Esophagus muscularis mucosa (tissue), 4 donors: ENCODE measurements around the gene DNASE2B. TPM values are rescaled to one million over a fixed set of nuclear protein-coding genes. Genes with fewer than 3 reads are reported as not detected.

Source experiments
- DNase-seq: peaks from one replicate; pipeline ENCODE4 v3.0.0-alpha.2; 2017; ENCODE audit errors: extremely low spot score
- H3K27ac ChIP-seq, 4 donors: fragments of 200-600 bp; sonication (generic); replicated peaks in 1 of 4; 1 replicate in 3 of 4; 2 replicates in 1 of 4; pipeline ENCODE4 v1.5.1; 2016 to 2019; ENCODE audit warnings: mild to moderate bottlenecking in 1 of 4
- H3K27me3 ChIP-seq, 4 donors: fragments of 200-600 bp; sonication (generic); one replicate each; pipeline versions ENCODE4 v1.5.1 to v1.6.0; 2016 to 2019
- H3K36me3 ChIP-seq, 4 donors: fragments of 200-600 bp; sonication (generic); one replicate each; pipeline ENCODE4 v1.5.1; 2016 to 2019
- H3K4me1 ChIP-seq, 4 donors: fragments of 200-600 bp; sonication (generic); one replicate each; pipeline ENCODE4 v1.5.1; 2016 to 2019
- H3K4me3 ChIP-seq, 4 donors: fragments of 200-600 bp; sonication (generic); 1 replicate in 2 of 4; 2 replicates in 2 of 4; pipeline ENCODE4 v1.5.1; 2016 to 2019; ENCODE audit warnings: mild to moderate bottlenecking in 4 of 4, moderate library complexity in 1 of 4
- H3K9me3 ChIP-seq, 4 donors: fragments of 200-600 bp; sonication (generic); 1 replicate in 3 of 4; 2 replicates in 1 of 4; pipeline ENCODE4 v1.5.1; 2016 to 2019
- CTCF ChIP-seq, 3 experiments: fragments of 200-600 bp in 2 of 3; fragments of 450-650 bp in 1 of 3; sonication (generic) in 2 of 3; IDR thresholded peaks; one replicate each; pipeline ENCODE4 v1.5.1; 2017 to 2019; ENCODE audit warnings: antibody characterized with exemption in 3 of 3, mild to moderate bottlenecking in 2 of 3, moderate library complexity in 1 of 3
- EP300 ChIP-seq: sonication (generic); formaldehyde crosslinking; IDR thresholded peaks from one replicate; pipeline ENCODE4 v1.6.1; 2017; ENCODE audit warnings: antibody characterized with exemption
- POLR2A ChIP-seq: fragments of 450-650 bp; IDR thresholded peaks from one replicate; pipeline ENCODE4 v1.6.1; 2017; ENCODE audit warnings: antibody characterized with exemption, moderate library complexity, mild to moderate bottlenecking, low read depth
- POLR2AphosphoS5 ChIP-seq, 2 donors: sonication (generic); formaldehyde crosslinking; IDR thresholded peaks; one replicate each; pipeline ENCODE4 v1.6.1; 2017; ENCODE audit warnings: antibody characterized with exemption in 2 of 2
- WGBS: methylation state at CpG from one replicate; pipeline ENCODE4 v1.1.5; 2018; 5-methylcytosine and 5-hydroxymethylcytosine counted together
- intact Hi-C: fragments of 100-400 bp; cut with DNase I; formaldehyde crosslinking; loops from one replicate; pipeline ENCODE4 v1.15.1; 2023
- total RNA-seq, 4 donors: library from RNA; depleted of rRNA; stranded (reverse); fragments of >200 nt; gene quantifications; one replicate each; pipeline versions ENCODE4 v1.1.0 to v1.2.1, GENCODE V29; 2016

The DNASE2B gene, protein sequence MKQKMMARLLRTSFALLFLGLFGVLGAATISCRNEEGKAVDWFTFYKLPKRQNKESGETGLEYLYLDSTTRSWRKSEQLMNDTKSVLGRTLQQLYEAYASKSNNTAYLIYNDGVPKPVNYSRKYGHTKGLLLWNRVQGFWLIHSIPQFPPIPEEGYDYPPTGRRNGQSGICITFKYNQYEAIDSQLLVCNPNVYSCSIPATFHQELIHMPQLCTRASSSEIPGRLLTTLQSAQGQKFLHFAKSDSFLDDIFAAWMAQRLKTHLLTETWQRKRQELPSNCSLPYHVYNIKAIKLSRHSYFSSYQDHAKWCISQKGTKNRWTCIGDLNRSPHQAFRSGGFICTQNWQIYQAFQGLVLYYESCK
- under 1 TPM in 1 of 4 donors, not detected in 3; 0.33 TPM for total RNA-seq

- Histone ChIP-seq H3K27ac (no peak within 1 kb of the TSS), H3K4me3 (no peak within 1 kb of the TSS), H3K4me1 (no peaks in the 10 kb centered on the region), H3K36me3 (no peaks in the 10 kb centered on the region), H3K9me3 (no peaks in the 10 kb centered on the region), H3K27me3 (no peaks in the 10 kb centered on the region)
- intact Hi-C loops, result no loop called here
- no peak for DNase-seq
- WGBS, result 80% methylated on average over 11 of the region's 11 CpGs
- TF ChIP-seq POLR2AphosphoS5 (IDR thresholded peaks at IDR 0.05) (no peak), CTCF (IDR thresholded peaks at IDR 0.05) (no peak), EP300 (no peak), POLR2A (no peak)
Measured at GRCh38 chr1:84398175-84399155, at the start of gene DNASE2B. Gene DNASE2B, plus strand, starts transcription at chr1:84398484. Its CDS starts 81 bp downstream, at chr1:84398565.

DNA sequence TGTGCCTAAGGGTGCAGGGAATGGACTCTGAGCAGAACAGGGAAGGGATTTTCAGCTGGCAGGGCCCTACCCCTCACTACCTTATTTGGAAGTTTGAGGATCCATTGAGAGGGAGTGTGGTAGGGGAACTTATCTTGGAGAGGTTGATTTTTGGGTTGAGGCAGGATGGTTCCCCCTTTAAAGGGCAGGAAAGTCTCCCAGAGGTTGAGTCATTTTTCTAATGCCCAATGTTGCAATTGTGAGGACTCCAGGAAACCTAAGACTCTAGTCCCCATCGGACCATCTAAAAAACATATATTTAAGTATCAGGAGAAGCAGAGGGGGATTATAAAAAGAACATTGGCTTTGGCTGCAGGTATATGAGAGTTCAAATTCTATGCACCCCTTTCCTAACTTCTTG is 49.5 kb upstream of the DNASE2B start:
- intact Hi-C loops, result no loop called here
- H3K27ac ChIP-seq, result no peak overlapping the region
- H3K27me3 ChIP-seq, result no peaks in the 10 kb centered on the region
- H3K4me1 ChIP-seq, result peaks cover 0 to 10% (median 8%) of the 10 kb centered on the region in 4 donors
- H3K36me3 ChIP-seq, result no peaks in the 10 kb centered on the region
- no peak for DNase-seq
- H3K9me3 ChIP-seq, result no peaks in the 10 kb centered on the region
- H3K4me3 ChIP-seq, result no peak overlapping the region
- TF ChIP-seq CTCF (IDR thresholded peaks at IDR 0.05) (no peak), EP300 (no peak), POLR2A (no peak), POLR2AphosphoS5 (IDR thresholded peaks at IDR 0.05) (no peak)
- WGBS, result 100% methylated on average over 1 of the region's 1 CpG

- Histone ChIP-seq H3K27me3 (no peaks in the 10 kb centered on the region), H3K36me3 (no peaks in the 10 kb centered on the region), H3K4me3 (no peak overlapping the region), H3K4me1 (peaks cover 0 to 21% (median 14%) of the 10 kb centered on the region in 4 donors), H3K9me3 (no peaks in the 10 kb centered on the region), H3K27ac (no peak overlapping the region)
- DNase-seq, result no peak
- intact Hi-C loops, result no loop called here
- WGBS, result 69% methylated on average over 3 of the region's 3 CpGs
- TF ChIP-seq POLR2A (no peak), EP300 (no peak), CTCF (IDR thresholded peaks at IDR 0.05) (no peak), POLR2AphosphoS5 (IDR thresholded peaks at IDR 0.05) (no peak)
Measured at GRCh38 chr1:84350104-84350503, 48.2 kb upstream of the DNASE2B start.

- no peaks in the 10 kb centered on the region for H3K9me3 ChIP-seq
- no peak overlapping the region for H3K27ac ChIP-seq
- TF ChIP-seq EP300 (no peak), POLR2A (no peak), CTCF (IDR thresholded peaks at IDR 0.05) (no peak), POLR2AphosphoS5 (IDR thresholded peaks at IDR 0.05) (no peak)
- no peak for DNase-seq
- no peaks in the 10 kb centered on the region for H3K27me3 ChIP-seq
- H3K4me3 ChIP-seq, result no peak overlapping the region
- intact Hi-C loops, result no loop called here
- 92% methylated on average over 3 of the region's 3 CpGs for whole genome bisulfite sequencing
- H3K4me1 ChIP-seq, result peaks cover 0 to 21% (median 14%) of the 10 kb centered on the region in 4 donors
- H3K36me3 ChIP-seq, result no peaks in the 10 kb centered on the region
Measured at GRCh38 chr1:84350550-84350949, 47.7 kb upstream of the DNASE2B start.
